RWPE2 (cell line): ENCODE results near the gene CTRB1.

ENCODE experiments used
- ATAC-seq: fragments of 200-7000 bp; cut with Tn5 transposase; 3 replicates; pipeline ENCODE4 v1.9.1; 2021; ENCODE audit warnings: low read depth
- DNase-seq: peaks from one replicate; pipeline ENCODE4 v3.0.0-alpha.2; 2020; ENCODE audit warnings: low spot score
- H3K27ac ChIP-seq: fragments of 450-650 bp; 2 replicates; pipeline ENCODE4 v1.5.1; 2017; ENCODE audit warnings: mild to moderate bottlenecking; ENCODE audit not compliant: poor library complexity, severe bottlenecking
- H3K27me3 ChIP-seq: fragments of 250-450 bp; sonication (Bioruptor Pico); 2 replicates; pipeline ENCODE4 v1.5.1; 2021; ENCODE audit warnings: mild to moderate bottlenecking, moderate library complexity; ENCODE audit not compliant: insufficient read depth, poor library complexity, severe bottlenecking
- H3K36me3 ChIP-seq: fragments of 250-450 bp; sonication (Bioruptor Pico); 2 replicates; pipeline ENCODE4 v1.5.1; 2020; ENCODE audit warnings: low read depth, mild to moderate bottlenecking, moderate library complexity
- H3K4me1 ChIP-seq: fragments of 250-450 bp; sonication (Bioruptor Pico); 2 replicates; pipeline ENCODE4 v1.5.1; 2021; ENCODE audit warnings: mild to moderate bottlenecking, moderate library complexity; ENCODE audit not compliant: insufficient read depth, poor library complexity, severe bottlenecking
- H3K4me3 ChIP-seq: fragments of 250-450 bp; sonication (Bioruptor Pico); 2 replicates; pipeline ENCODE4 v1.5.1; 2021; ENCODE audit warnings: mild to moderate bottlenecking, moderate library complexity; ENCODE audit not compliant: severe bottlenecking
- H3K9me3 ChIP-seq: fragments of 250-450 bp; sonication (Bioruptor Pico); 2 replicates; pipeline ENCODE4 v1.5.1; 2021; ENCODE audit warnings: mild to moderate bottlenecking, moderate library complexity; ENCODE audit not compliant: severe bottlenecking
- TF ChIP-seq, protein P1 (sequence below): fragments of 450-650 bp; IDR thresholded peaks from one replicate; pipeline ENCODE4 v1.5.1; 2017; ENCODE audit warnings: mild to moderate bottlenecking, moderate library complexity; ENCODE audit not compliant: poor library complexity, severe bottlenecking

The CTRB1 gene

DNA sequence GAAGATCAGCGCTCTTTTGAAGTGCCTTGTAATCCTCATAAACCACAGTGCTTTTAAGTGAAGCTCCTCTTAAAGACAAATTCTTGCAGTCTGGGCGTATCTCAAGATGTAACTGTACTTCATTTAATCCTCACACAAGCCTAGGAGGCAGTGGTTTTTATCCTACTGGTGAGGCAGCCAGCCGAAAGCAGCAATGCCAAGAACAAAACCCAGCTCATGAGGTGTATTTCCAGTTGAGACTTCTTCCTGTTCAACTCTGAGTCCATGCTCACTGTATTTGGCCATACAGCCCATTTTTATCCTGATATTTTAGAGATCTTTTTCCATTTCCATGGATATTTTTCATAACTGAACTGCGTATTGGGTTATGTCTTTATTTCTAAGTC is 25.5 kb upstream of the CTRB1 start:
- no peak overlapping the region for H3K27ac ChIP-seq
- DNase-seq = no peak
- no peaks in the 10 kb centered on the region for H3K9me3 ChIP-seq
- no peaks in the 10 kb centered on the region for H3K27me3 ChIP-seq
- no peaks in the 10 kb centered on the region for H3K36me3 ChIP-seq
- TF ChIP-seq, protein P1, sequence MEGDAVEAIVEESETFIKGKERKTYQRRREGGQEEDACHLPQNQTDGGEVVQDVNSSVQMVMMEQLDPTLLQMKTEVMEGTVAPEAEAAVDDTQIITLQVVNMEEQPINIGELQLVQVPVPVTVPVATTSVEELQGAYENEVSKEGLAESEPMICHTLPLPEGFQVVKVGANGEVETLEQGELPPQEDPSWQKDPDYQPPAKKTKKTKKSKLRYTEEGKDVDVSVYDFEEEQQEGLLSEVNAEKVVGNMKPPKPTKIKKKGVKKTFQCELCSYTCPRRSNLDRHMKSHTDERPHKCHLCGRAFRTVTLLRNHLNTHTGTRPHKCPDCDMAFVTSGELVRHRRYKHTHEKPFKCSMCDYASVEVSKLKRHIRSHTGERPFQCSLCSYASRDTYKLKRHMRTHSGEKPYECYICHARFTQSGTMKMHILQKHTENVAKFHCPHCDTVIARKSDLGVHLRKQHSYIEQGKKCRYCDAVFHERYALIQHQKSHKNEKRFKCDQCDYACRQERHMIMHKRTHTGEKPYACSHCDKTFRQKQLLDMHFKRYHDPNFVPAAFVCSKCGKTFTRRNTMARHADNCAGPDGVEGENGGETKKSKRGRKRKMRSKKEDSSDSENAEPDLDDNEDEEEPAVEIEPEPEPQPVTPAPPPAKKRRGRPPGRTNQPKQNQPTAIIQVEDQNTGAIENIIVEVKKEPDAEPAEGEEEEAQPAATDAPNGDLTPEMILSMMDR = no peak
- ATAC-seq = no peak
- no peak overlapping the region for H3K4me3 ChIP-seq
- no peaks in the 10 kb centered on the region for H3K4me1 ChIP-seq

DNA sequence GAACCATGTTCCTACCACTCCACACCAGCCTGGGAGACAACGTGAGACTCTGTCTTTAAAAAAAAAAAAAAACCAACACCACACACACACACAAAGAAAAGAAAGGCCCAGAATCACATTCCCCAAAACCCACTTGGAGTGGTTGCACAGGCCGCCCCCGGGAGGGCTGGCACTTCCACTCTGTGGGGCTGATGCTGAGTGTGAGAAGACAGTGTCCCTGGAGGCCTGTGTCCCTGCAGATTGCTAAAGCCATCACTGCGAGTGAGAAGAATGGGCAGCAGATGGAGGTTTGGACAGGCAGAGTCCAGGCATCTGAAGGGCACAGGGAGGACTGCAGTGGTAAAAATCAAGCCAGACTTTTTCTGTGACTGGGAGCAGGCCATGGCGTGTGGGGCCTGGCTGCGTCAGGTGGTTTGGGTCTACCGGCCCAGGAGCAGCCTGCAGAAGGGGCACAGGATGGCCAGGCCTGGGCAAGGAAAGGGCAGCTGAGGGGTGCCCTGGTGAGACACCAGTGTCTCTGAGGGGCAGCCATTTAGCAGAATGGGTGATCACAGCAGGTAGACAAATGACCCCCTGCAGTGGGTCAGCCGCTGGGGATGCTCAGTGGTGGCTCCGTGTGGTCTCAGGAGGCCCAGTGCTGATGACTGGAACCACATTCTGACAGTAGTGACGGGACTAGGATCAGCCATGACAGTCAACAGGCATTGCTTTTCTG is 24.9 kb upstream of the CTRB1 start:
- DNase-seq (no peak), ATAC-seq (no peak)
- H3K27ac ChIP-seq = no peak overlapping the region
- no peaks in the 10 kb centered on the region for H3K4me1 ChIP-seq
- H3K36me3 ChIP-seq = no peaks in the 10 kb centered on the region
- TF ChIP-seq, protein P1 = no peak
- H3K27me3 ChIP-seq = no peaks in the 10 kb centered on the region
- H3K4me3 ChIP-seq = no peak overlapping the region
- no peaks in the 10 kb centered on the region for H3K9me3 ChIP-seq

DNA sequence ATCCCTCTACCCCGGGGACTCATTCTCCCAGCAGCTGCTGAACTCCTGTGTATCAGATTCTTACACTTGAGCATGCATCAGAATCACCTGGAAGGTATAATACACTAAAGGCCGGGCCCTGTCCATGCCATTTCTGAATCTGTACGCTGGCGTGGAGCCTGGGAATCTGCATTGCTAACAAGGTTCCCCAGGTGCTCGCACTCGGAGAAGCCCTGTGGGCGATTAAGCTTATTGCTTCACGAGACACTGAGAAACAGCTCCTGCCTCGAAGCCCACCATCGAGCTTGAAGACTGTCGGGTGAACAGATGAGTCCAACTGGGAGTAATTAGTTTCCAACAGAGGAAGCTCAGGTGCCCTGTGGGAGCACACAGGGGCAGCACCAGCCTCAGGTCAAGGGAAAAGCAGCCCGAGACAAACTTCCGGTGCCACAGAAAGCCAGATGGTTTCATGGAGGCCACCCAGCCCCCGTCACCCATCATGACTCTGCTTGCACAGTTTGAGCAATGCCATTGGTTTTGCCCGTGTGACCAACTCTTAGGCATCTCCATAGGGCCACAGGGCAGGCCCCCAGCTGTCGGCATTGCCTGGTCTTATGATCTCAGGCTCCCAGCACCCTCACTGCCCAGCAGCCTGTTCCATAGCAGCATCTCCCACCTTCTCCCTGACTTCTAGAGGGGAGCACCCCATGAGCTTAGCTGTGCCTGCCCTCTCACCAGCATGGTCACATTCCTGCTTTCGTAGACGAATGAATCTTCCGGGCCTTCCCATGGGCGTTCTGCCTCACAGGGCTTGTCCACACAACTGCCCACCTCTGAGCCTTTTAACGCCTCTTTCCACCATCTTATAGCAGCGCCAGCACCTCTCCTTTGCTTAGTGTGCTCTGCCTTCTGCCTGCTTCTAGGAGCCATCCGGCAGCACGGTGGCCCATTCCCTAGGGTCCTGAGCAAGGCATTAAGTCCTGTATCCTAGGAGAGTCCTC is 22.7 kb upstream of the CTRB1 start:
- Histone ChIP-seq H3K27me3 (no peaks in the 10 kb centered on the region), H3K27ac (no peak overlapping the region), H3K4me1 (peaks cover 3% of the 10 kb centered on the region), H3K9me3 (no peaks in the 10 kb centered on the region), H3K4me3 (no peak overlapping the region), H3K36me3 (no peaks in the 10 kb centered on the region)
- TF ChIP-seq, protein P1 = no peak
- DNase-seq = no peak
- ATAC-seq = no peak

DNA sequence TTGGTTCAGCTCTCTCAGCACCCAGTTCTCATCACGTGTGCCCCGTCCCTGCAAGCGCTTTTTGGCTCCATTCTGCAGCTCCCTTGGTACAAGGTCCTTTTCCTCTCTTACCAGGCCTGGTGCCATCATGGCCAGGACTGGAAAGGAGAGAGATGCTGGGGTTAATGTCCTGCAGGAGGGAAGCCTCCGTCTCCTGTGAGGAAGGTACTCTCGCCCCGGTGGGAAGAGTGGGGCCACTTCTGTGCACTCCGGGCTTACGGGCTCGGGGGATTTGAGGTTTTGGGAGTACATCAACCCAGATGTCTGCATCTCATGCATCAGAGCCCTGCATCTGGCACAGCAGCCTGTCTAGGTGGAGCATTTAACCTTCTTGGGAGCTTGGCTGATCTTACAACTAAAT is 22.0 kb upstream of the CTRB1 start:
- DNase-seq (no peak), ATAC-seq (no peak)
- H3K9me3 ChIP-seq = no peaks in the 10 kb centered on the region
- H3K36me3 ChIP-seq = no peaks in the 10 kb centered on the region
- TF ChIP-seq, protein P1 = no peak
- no peaks in the 10 kb centered on the region for H3K27me3 ChIP-seq
- H3K4me3 ChIP-seq = no peak overlapping the region
- H3K4me1 ChIP-seq = peaks cover 3% of the 10 kb centered on the region
- H3K27ac ChIP-seq = no peak overlapping the region
